Neuron (in vitro differentiated cells): ENCODE results near the gene PPM1L.

Source experiments
- H2AFZ ChIP-seq: one replicate; pipeline ENCODE4 v1.6.1; 2013; ENCODE audit warnings: low read depth, mild to moderate bottlenecking, inconsistent platforms, low read length, moderate library complexity
- H3K27me3 ChIP-seq: one replicate; pipeline ENCODE4 v1.6.1; 2013; ENCODE audit warnings: low read length; ENCODE audit not compliant: insufficient read depth
- H3K36me3 ChIP-seq: one replicate; pipeline ENCODE4 v1.6.1; 2013; ENCODE audit warnings: low read length; ENCODE audit not compliant: insufficient read depth
- H3K4me1 ChIP-seq: one replicate; pipeline ENCODE4 v1.6.1; 2013; ENCODE audit warnings: low read length; ENCODE audit not compliant: insufficient read depth
- H3K4me3 ChIP-seq: 2 replicates; pipeline ENCODE4 v1.5.1; 2013; ENCODE audit warnings: mild to moderate bottlenecking, low read length, moderate library complexity
- H3K9me3 ChIP-seq: one replicate; pipeline ENCODE4 v1.6.1; 2013; ENCODE audit warnings: low read length

PPM1L gene

DNA sequence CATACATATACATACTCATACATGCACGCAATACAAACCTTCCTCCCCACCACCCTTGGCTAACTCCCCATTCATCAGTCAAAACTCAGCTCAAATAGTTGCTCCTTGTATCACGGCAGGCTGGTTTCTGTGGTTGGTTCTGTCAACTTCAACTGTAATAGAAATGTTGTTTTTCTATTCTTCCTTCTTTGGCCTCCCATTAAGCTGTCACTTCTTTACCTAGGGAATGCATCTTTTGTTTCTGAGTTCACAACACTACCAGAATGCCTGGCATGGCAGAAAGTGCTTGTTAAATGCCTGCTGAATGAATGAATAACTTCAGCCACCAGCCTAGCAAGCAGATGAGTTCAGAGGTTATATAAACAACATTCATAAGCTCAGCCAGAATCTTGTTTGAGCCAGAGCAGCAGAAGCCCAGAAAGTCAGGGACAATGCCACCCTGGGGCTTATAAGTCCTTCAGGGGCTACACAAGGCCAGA, 286.0 kb downstream of the PPM1L start:
- Histone ChIP-seq H3K4me3 (no peak overlapping the region), H2AFZ (no peak overlapping the region), H3K27me3 (peaks cover 4% of the 10 kb centered on the region), H3K9me3 (peaks cover 2% of the 10 kb centered on the region), H3K4me1 (peaks cover 6% of the 10 kb centered on the region), H3K36me3 (no peaks in the 10 kb centered on the region)

DNA sequence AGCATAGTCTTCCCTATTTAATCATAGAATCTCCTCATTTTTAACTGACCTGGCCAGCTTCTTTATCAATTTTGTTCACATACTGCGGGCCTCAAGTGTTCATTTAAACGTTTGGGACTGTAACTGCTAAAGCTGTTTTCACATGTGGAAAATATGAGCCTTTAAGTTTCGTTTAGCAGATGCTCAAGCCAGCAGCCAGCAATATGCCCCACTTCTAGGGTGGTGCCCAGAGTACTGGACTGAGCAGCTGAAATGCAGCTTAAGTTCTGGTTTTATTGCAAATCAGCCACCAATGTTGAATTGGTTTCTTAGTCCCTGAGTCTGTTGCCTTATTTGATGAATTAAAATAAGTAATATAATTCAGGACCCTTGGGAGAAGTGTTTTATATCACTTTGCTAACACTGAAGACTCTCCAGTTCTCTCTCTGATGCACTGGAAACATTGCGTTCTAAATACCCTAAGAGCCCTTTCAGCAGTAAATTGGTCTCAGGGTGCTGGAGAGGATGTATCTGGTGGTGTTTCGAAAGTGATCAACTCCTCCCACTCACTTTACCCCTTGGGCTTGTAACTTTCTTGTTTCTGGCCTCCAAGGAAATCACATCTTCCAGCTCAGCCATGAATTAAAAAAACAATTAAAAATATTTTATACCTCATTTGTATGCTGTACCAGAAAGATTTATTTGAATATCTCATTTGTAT, 287.5 kb downstream of the PPM1L start:
- Histone ChIP-seq H3K27me3 (peaks cover 4% of the 10 kb centered on the region), H3K4me3 (no peak overlapping the region), H2AFZ (no peak overlapping the region), H3K9me3 (peaks cover 2% of the 10 kb centered on the region), H3K36me3 (no peaks in the 10 kb centered on the region), H3K4me1 (peaks cover 6% of the 10 kb centered on the region)

DNA sequence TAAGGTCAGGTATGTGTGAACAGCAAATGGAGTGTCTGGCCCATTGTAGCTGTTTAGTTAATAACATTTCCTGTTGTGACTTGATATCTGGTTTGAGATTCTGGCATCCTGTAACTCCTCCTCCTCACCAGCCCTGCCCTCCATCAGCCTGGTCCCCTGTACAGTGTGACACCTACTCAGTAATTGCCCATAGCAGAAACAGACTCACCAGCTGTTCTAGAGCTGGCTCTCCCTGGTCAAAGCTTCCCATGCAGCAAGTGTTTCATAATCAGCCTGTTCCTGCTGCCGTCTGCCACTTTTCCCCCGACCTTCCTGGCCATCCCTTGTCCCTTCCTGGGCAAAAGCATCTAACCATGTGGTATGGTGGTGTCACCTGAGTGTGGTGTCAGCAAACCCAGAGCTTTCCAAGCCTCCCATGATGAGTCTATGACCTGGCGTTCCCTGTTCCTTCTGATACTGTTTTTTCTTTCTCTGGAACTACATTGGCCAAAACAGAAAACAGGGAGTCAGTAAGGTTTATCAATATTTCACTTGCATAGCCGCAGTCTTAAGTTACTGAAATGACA, 293.7 kb downstream of the PPM1L start:
- H2AFZ ChIP-seq: no peak overlapping the region
- no peaks in the 10 kb centered on the region for H3K36me3 ChIP-seq
- H3K9me3 ChIP-seq: peaks cover 1% of the 10 kb centered on the region
- H3K27me3 ChIP-seq: no peaks in the 10 kb centered on the region
- no peaks in the 10 kb centered on the region for H3K4me1 ChIP-seq
- H3K4me3 ChIP-seq: no peak overlapping the region

DNA sequence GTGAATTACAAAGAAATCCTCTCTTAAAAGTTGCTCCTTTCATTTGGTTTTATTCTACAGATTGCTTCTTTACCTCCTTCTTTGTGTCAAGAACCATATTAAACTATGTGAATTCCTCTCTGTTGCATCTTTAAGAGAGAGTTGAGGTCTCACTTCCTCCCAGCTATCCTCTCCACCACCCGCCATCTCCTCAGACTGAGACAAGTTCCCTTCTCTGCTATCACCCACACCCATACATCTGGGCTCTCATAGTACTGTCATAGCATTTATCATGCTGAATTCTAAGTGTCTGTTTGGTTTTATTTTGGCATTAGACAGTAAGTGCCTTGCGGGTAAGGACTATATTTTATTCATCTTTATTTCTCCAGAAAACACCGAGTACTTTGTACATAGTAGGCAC, 294.9 kb downstream of the PPM1L start:
- no peaks in the 10 kb centered on the region for H3K27me3 ChIP-seq
- H3K4me3 ChIP-seq: no peak overlapping the region
- no peaks in the 10 kb centered on the region for H3K36me3 ChIP-seq
- peaks cover 1% of the 10 kb centered on the region for H3K9me3 ChIP-seq
- no peaks in the 10 kb centered on the region for H3K4me1 ChIP-seq
- H2AFZ ChIP-seq: no peak overlapping the region

DNA sequence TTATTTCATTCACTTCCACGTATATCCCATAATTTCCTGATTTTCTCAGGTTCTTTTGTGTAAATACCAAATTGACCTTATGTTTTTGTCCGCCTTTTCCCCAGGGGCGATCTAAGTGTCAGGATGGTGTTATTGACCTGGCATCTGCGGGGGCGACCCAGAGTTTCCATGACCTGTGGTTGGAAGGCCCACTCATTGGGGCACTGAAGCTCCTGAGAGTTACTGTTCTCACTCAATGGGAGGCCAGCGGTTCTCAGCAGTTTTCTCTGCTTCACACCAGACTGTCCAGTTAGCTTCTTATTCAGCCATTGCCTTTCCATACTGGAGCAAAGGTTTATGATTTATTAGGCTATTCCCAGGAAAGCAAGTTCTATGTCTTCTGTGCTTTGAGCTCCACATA, 295.8 kb downstream of the PPM1L start:
- Histone ChIP-seq H2AFZ (no peak overlapping the region), H3K4me1 (no peaks in the 10 kb centered on the region), H3K4me3 (no peak overlapping the region), H3K36me3 (no peaks in the 10 kb centered on the region), H3K9me3 (peaks cover 1% of the 10 kb centered on the region), H3K27me3 (no peaks in the 10 kb centered on the region)

DNA sequence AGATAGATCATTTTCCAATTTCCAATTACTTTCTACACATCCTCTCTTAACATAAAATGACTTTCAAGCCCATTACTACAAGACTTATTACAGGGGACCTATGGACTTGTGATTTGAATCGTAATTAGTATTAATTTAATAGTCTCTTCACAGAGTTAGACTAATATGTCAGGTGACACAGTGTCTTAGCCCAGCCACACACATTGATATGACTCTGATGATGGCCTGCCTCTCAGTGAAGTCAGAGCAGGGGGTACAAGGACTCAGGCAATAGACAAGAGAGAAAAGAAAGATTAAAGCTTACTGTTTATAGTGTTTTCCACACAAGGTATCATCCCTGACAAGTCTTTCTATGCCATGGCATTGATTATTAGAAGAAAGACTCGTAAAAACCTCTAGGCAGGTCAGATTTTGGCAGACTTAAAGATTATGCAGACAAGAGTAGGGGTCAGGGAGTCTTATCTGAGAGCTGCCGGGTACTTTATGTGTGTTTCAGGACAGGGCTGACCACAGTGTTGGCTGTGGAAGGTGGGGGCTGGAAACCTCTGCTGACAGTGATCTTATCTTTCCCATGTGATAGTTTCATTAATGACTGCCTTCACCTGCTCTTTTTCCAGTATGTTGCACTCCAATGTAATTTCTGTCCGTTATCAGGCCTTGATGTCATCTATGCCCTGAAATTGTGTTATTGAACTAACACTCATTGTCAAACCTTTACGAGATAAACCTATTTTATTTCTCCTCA, 299.0 kb downstream of the PPM1L start:
- no peaks in the 10 kb centered on the region for H3K4me1 ChIP-seq
- no peaks in the 10 kb centered on the region for H3K36me3 ChIP-seq
- H2AFZ ChIP-seq: no peak overlapping the region
- no peaks in the 10 kb centered on the region for H3K9me3 ChIP-seq
- H3K27me3 ChIP-seq: no peaks in the 10 kb centered on the region
- no peak overlapping the region for H3K4me3 ChIP-seq

DNA sequence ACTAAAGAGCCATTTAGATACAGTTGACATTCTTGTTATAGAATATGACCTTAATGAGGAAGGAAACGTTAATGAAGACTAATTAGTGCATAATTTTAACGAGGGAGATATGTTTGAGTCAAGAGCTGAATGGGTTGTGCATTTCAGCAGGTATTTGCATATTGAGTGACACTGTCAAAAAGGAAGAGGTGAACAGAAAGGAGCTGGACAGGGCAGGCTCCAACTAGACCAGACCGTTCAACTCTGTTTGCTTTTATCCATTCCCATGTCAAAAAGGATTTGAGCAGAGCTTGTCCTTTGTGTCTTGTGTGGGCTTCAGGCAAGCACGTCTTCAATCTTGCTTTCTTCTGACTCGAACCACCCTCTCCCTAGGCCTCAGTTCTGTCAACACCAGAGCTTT, 308.4 kb downstream of the PPM1L start:
- peaks cover 5% of the 10 kb centered on the region for H3K36me3 ChIP-seq
- no peaks in the 10 kb centered on the region for H3K4me1 ChIP-seq
- no peak overlapping the region for H2AFZ ChIP-seq
- no peaks in the 10 kb centered on the region for H3K9me3 ChIP-seq
- no peak overlapping the region for H3K4me3 ChIP-seq
- no peaks in the 10 kb centered on the region for H3K27me3 ChIP-seq

DNA sequence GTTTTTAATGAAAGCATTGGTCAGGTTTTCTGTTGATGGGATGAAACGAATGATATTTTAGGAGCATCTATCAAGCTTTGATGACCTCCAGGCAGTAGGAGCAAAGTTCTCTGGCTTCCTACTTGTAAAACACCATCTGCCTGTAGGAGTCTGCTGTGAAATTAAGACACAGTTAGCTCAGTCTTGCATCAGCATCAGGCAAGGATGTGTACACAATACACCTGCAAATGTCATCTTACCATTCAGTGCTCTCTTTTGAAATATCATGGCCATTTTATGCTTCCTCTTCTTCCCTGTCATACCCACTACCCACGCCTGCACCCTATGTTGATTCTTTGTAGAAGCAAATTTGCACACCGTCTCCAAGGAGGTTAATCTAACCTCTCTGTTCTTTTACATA, 310.9 kb downstream of the PPM1L start:
- Histone ChIP-seq H3K4me1 (no peaks in the 10 kb centered on the region), H3K4me3 (no peak overlapping the region), H3K36me3 (peaks cover 13% of the 10 kb centered on the region)

DNA sequence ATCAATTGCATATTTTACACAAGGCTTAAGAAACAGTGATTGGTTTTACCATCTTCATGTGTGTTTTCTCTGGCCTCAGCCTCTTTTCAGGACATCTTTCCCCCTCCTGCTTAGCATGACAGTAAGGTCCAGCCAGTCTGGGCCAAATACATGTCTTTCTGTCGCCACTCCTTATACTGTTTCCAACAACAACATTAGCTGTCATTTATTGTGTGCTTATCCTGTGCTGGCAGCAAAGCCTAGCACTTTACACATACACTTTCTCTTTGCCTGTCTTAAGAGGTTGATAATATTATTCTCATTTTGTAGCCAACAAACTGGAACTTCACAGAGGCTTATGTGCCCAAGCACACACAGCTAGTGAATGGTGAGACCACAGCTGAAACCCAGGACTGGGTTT, 311.3 kb downstream of the PPM1L start:
- no peak overlapping the region for H3K4me3 ChIP-seq
- no peaks in the 10 kb centered on the region for H3K27me3 ChIP-seq
- no peaks in the 10 kb centered on the region for H3K9me3 ChIP-seq
- peaks cover 13% of the 10 kb centered on the region for H3K36me3 ChIP-seq
- no peaks in the 10 kb centered on the region for H3K4me1 ChIP-seq
- H2AFZ ChIP-seq: no peak overlapping the region

More for the DNA sequence above, 310.9 kb downstream of the PPM1L start:
- H3K27me3 ChIP-seq: no peaks in the 10 kb centered on the region
- no peaks in the 10 kb centered on the region for H3K9me3 ChIP-seq
- no peak overlapping the region for H2AFZ ChIP-seq

DNA sequence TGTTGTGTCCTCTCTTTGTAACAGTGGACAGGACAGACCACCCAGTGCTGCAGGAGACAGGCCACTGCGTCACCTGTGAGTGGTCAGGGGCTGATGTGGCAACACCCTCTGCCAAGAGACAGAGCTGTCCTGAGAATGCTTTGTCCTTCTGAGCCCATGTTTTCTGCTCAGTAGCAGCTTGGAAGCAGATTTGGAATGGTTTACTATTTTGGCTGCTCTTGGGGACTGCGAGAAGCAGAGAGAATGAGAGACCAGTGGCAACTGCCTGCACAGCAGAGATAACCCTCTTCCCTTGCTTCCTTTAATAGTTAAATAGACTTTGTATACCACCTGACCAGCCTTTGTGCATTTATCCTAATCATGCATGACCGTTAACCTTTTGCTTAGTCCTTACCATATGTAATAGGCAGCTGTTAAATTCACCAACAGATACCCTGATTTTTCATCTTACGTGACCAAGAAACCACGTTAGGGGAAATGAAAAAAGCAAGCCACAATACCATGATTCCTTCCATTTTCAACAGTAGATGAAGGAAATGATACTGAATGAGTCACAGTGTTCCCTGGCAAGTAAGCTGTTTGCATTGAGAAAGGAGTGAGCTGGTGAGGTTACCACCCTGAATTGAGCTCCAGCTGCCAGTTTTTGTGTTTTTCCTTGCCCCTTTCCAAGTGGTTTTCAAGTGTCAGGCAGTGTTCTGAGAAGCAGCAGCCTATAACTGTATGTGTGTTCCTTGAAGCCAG, 313.6 kb downstream of the PPM1L start:
- H3K36me3 ChIP-seq: peaks cover 13% of the 10 kb centered on the region
- no peaks in the 10 kb centered on the region for H3K4me1 ChIP-seq
- H3K9me3 ChIP-seq: no peaks in the 10 kb centered on the region
- H2AFZ ChIP-seq: no peak overlapping the region
- H3K4me3 ChIP-seq: no peak overlapping the region
- no peaks in the 10 kb centered on the region for H3K27me3 ChIP-seq

DNA sequence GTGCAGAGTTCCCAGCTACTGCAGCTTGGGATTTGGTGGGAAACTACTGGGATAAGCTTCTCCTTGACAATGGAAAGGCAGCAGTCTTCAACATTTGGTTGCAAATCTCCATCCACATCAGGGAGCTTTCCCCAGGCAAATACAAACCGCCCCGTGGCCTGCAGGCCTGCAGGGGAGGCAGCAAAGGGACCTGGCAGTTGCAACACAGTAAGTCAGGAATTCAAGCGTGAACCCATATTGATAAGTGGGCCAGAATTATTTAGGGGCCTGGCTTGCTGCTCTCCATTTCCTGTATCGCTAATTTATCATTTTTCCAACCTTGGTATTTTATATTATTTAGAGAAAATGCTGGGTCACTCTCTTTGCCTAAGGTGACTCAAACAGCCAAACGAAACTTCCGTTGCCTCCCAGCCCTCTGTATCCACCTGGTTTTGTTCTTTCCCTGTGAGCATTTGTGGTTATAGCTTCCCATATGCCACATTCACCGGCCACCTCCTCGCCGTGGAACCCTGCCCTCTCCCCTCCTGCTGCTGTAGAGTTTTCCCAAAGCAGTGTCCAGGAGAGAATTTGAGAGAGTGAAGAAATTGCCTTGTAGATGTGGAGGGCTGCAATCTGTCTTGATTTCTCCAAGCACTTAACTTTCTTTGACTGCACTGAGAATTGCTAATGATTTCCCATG, 314.4 kb downstream of the PPM1L start:
- H2AFZ ChIP-seq: no peak overlapping the region
- H3K4me3 ChIP-seq: no peak overlapping the region
- no peaks in the 10 kb centered on the region for H3K4me1 ChIP-seq
- peaks cover 13% of the 10 kb centered on the region for H3K36me3 ChIP-seq
- H3K27me3 ChIP-seq: no peaks in the 10 kb centered on the region
- no peaks in the 10 kb centered on the region for H3K9me3 ChIP-seq

DNA sequence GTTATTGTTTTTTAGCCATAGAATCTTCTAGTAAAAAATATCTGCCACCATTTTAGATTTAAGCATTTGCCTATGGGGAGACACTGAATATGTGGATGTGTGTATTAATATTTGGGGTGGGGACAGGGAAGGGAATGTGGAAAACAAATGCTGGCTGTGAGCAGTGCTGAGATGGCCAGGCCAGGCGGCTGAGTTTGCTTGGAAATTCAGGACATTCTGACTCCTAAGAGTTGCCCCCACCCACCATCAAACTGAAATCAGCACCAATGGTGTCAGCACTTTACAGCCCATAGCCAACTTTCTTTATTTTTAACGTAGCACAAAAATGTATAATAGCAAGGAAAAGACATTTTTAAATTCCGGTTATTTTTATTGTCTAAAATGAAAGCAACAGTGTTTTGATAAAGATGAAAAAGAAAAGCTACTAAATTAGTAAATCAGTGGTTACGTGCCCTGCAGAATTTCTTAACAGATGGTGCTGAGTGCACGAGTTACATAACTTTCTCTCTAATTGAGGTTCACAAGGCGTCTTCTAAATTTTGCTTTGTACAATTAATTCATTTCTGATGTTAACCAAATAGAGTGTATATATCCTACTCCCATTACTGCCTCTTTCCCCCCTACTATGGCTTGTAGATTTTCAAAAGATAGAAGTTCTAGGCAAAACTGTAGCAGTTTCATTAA, 315.1 kb downstream of the PPM1L start:
- Histone ChIP-seq H3K27me3 (no peaks in the 10 kb centered on the region), H3K36me3 (peaks cover 13% of the 10 kb centered on the region), H3K4me3 (no peak overlapping the region), H3K4me1 (no peaks in the 10 kb centered on the region), H3K9me3 (no peaks in the 10 kb centered on the region), H2AFZ (no peak overlapping the region)
